HepG2 (cell line): ENCODE measurements around the gene UVSSA. TPM values are rescaled to one million over a fixed set of nuclear protein-coding genes. Genes with fewer than 3 reads are reported as not detected.
A peak's percentile ranks its signal among the peaks of the same experiment; 100 is the strongest.

Experiments
- ELF3 ChIP-seq: IDR thresholded peaks from 2 replicates; pipeline ENCODE4 v1.6.1; 2016; ENCODE audit warnings: missing genetic modification reagents, missing compliant biosample characterization
- GABPB1 ChIP-seq: IDR thresholded peaks from 2 replicates; pipeline ENCODE4 v1.6.1; 2016; ENCODE audit warnings: mild to moderate bottlenecking, missing genetic modification reagents, moderate library complexity, missing compliant biosample characterization
- GATAD2A ChIP-seq: IDR thresholded peaks from 2 replicates; pipeline ENCODE4 v1.6.1; 2016
- LCORL ChIP-seq, 2 experiments: fragments of 450-650 bp in 1 of 2; sonication (generic) in 1 of 2; formaldehyde crosslinking in 1 of 2; IDR thresholded peaks; 2 replicates each; pipeline versions ENCODE4 v1.5.0 to v1.6.1; 2017 to 2020; ENCODE audit warnings: antibody characterized with exemption in 1 of 2, missing genetic modification reagents in 1 of 2
- NR2F6 ChIP-seq, 2 experiments: IDR thresholded peaks; 2 replicates each; pipeline ENCODE4 v1.6.1; 2016; ENCODE audit warnings: antibody characterized with exemption in 1 of 2, mild to moderate bottlenecking in 1 of 2
- SOX6 ChIP-seq, 2 experiments: fragments of 450-650 bp in 1 of 2; sonication (generic) in 1 of 2; formaldehyde crosslinking in 1 of 2; IDR thresholded peaks; 2 replicates each; pipeline versions ENCODE4 v1.4.0 to v1.6.1; 2017 to 2020; ENCODE audit warnings: antibody characterized with exemption in 1 of 2, mild to moderate bottlenecking in 1 of 2, missing genetic modification reagents in 1 of 2
- STAG1 ChIP-seq: sonication (generic); formaldehyde crosslinking; IDR thresholded peaks from 2 replicates; pipeline ENCODE4 v1.4.0; 2020; ENCODE audit warnings: missing genetic modification reagents
- THAP11 ChIP-seq: IDR thresholded peaks from 2 replicates; pipeline ENCODE4 v1.6.1; 2016; ENCODE audit warnings: missing biosample characterization, missing genetic modification reagents
- ZFP36L1 ChIP-seq: sonication (generic); formaldehyde crosslinking; IDR thresholded peaks from 2 replicates; pipeline ENCODE4 v1.8.0; 2022; ENCODE audit warnings: mild to moderate bottlenecking, missing genetic modification reagents, moderate library complexity
- polyA plus RNA-seq, 8 experiments: library from polyadenylated mRNA; depleted of rRNA in 3 of 8; stranded (reverse) in 7 of 8; unstranded in 1 of 8; fragments of >200 nt; fragmentation: Illumina TruSeq in 4 of 8; extraction: Trizol in 4 of 8; gene quantifications; 2 replicates each; pipeline versions ENCODE4 v1.2.1 to v1.2.3, GENCODE V29; 2011 to 2016; ENCODE audit warnings: low read depth in 4 of 8, missing spikeins in 1 of 8, mixed read lengths in 1 of 8; ENCODE audit not compliant: insufficient read depth in 1 of 8
- total RNA-seq, 5 experiments: library from RNA; depleted of rRNA; stranded (reverse); fragments of >200 nt; fragmentation: Illumina TruSeq; extraction: Trizol; gene quantifications; 2 replicates each; pipeline ENCODE4 v1.2.3, GENCODE V29; 2016; ENCODE audit warnings: low read depth in 1 of 5
- TF ChIP-seq, protein P1 (sequence below): sonication (generic); formaldehyde crosslinking; IDR thresholded peaks from 2 replicates; pipeline ENCODE4 v1.4.0; 2020; ENCODE audit warnings: missing genetic modification reagents
- TF ChIP-seq, protein P2 (sequence below): sonication (generic); formaldehyde crosslinking; IDR thresholded peaks from 2 replicates; pipeline ENCODE4 v1.4.0; 2020; ENCODE audit warnings: missing genetic modification reagents, borderline replicate concordance
- TF ChIP-seq, protein P3 (sequence below): sonication (generic); formaldehyde crosslinking; IDR thresholded peaks from 2 replicates; pipeline ENCODE4 v1.4.0; 2020; ENCODE audit warnings: missing genetic modification reagents, borderline replicate concordance
- TF ChIP-seq, protein P4 (sequence below): sonication (generic); formaldehyde crosslinking; IDR thresholded peaks from 2 replicates; pipeline ENCODE4 v1.8.0; 2022; ENCODE audit warnings: missing genetic modification reagents, mild to moderate bottlenecking, inconsistent platforms, borderline replicate concordance
- TF ChIP-seq, protein P5 (sequence below): sonication (generic); formaldehyde crosslinking; IDR thresholded peaks from 2 replicates; pipeline ENCODE4 v1.9.0; 2022; ENCODE audit warnings: missing genetic modification reagents, mild to moderate bottlenecking, borderline replicate concordance
- TF ChIP-seq, protein P6 (sequence below): sonication (generic); formaldehyde crosslinking; IDR thresholded peaks from 2 replicates; pipeline ENCODE4 v1.4.0; 2020; ENCODE audit warnings: mild to moderate bottlenecking, low read depth, missing genetic modification reagents

The UVSSA gene
- total and polyA plus RNA-seq, 2 of the 13 experiments (the other 11 are each of a cell fraction or from before 2014, with no cell fraction given), result 4.6 to 8.4 TPM

DNA sequence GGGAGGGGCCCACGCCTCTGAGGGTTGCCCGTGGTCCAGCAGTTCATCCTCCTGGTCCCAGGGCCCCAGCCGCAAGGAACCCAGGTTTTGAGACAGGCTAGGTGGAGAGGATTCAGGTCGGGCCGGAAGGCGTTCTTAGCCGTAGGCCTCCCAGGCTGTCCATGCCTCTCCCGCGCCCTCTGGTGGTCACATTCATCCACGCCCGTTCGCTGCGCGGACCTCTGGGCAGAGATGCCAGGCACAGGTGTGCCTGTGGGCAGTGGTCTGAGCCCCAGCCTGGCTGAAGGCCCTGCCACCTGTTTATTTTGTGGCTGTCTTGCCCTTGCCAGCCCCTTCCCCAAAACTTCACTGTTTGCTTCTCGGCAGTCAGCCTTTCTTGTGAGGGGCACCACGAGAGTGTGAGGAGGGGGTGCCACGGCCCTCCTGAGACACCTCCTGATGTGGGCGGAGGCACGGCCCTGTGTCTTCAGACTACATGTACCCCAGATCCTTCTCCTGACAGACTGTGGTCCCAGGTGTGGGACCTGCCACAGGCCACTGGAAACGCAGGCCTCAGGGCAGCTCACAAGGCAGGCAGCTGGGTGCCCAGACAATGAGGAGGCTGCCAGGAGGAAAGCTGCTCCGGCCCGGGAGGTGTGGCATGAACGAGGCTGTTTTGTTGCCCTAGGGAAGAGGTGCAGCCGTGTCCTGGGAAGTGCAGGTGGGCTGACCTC is 5.0 kb downstream of the UVSSA start (continued):
- TF ChIP-seq, protein P1, sequence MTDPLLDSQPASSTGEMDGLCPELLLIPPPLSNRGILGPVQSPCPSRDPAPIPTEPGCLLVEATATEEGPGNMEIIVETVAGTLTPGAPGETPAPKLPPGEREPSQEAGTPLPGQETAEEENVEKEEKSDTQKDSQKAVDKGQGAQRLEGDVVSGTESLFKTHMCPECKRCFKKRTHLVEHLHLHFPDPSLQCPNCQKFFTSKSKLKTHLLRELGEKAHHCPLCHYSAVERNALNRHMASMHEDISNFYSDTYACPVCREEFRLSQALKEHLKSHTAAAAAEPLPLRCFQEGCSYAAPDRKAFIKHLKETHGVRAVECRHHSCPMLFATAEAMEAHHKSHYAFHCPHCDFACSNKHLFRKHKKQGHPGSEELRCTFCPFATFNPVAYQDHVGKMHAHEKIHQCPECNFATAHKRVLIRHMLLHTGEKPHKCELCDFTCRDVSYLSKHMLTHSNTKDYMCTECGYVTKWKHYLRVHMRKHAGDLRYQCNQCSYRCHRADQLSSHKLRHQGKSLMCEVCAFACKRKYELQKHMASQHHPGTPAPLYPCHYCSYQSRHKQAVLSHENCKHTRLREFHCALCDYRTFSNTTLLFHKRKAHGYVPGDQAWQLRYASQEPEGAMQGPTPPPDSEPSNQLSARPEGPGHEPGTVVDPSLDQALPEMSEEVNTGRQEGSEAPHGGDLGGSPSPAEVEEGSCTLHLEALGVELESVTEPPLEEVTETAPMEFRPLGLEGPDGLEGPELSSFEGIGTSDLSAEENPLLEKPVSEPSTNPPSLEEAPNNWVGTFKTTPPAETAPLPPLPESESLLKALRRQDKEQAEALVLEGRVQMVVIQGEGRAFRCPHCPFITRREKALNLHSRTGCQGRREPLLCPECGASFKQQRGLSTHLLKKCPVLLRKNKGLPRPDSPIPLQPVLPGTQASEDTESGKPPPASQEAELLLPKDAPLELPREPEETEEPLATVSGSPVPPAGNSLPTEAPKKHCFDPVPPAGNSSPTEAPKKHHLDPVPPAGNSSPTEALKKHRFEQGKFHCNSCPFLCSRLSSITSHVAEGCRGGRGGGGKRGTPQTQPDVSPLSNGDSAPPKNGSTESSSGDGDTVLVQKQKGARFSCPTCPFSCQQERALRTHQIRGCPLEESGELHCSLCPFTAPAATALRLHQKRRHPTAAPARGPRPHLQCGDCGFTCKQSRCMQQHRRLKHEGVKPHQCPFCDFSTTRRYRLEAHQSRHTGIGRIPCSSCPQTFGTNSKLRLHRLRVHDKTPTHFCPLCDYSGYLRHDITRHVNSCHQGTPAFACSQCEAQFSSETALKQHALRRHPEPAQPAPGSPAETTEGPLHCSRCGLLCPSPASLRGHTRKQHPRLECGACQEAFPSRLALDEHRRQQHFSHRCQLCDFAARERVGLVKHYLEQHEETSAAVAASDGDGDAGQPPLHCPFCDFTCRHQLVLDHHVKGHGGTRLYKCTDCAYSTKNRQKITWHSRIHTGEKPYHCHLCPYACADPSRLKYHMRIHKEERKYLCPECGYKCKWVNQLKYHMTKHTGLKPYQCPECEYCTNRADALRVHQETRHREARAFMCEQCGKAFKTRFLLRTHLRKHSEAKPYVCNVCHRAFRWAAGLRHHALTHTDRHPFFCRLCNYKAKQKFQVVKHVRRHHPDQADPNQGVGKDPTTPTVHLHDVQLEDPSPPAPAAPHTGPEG (CRISPR knock-in tag), result peak; percentile 44; the same call in 1 of the 2 replicates
- peak; percentile 89 for TF ChIP-seq STAG1 (CRISPR knock-in tag)
- TF ChIP-seq, protein P2, sequence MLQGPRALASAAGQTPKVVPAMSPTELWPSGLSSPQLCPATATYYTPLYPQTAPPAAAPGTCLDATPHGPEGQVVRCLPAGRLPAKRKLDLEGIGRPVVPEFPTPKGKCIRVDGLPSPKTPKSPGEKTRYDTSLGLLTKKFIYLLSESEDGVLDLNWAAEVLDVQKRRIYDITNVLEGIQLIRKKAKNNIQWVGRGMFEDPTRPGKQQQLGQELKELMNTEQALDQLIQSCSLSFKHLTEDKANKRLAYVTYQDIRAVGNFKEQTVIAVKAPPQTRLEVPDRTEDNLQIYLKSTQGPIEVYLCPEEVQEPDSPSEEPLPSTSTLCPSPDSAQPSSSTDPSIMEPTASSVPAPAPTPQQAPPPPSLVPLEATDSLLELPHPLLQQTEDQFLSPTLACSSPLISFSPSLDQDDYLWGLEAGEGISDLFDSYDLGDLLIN (CRISPR knock-in tag), result 0 out of 2 replicates have a peak, but pooled peaks have one; percentile 19
- TF ChIP-seq, protein P3, sequence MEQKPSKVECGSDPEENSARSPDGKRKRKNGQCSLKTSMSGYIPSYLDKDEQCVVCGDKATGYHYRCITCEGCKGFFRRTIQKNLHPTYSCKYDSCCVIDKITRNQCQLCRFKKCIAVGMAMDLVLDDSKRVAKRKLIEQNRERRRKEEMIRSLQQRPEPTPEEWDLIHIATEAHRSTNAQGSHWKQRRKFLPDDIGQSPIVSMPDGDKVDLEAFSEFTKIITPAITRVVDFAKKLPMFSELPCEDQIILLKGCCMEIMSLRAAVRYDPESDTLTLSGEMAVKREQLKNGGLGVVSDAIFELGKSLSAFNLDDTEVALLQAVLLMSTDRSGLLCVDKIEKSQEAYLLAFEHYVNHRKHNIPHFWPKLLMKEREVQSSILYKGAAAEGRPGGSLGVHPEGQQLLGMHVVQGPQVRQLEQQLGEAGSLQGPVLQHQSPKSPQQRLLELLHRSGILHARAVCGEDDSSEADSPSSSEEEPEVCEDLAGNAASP, result 0 out of 2 replicates have a peak, but pooled peaks have one; percentile 24
- TF ChIP-seq, protein P4, sequence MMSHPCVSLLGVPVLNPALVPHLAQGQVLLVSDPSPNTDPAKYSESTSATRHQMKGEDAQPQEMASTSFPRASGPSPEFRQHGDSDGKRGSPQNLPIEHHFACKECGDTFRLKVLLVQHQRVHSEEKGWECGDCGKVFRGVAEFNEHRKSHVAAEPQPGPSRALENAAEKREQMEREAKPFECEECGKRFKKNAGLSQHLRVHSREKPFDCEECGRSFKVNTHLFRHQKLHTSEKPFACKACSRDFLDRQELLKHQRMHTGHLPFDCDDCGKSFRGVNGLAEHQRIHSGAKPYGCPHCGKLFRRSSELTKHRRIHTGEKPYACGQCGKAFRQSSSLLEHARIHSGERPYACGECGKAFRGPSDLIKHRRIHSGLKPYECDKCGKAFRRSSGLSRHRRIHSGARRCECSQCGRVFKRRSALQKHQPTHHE (CRISPR knock-in tag), result no peak
- 0 out of 2 replicates have a peak, but pooled peaks have one; percentile 33 for TF ChIP-seq THAP11 (CRISPR knock-in tag)
- TF ChIP-seq, protein P5, sequence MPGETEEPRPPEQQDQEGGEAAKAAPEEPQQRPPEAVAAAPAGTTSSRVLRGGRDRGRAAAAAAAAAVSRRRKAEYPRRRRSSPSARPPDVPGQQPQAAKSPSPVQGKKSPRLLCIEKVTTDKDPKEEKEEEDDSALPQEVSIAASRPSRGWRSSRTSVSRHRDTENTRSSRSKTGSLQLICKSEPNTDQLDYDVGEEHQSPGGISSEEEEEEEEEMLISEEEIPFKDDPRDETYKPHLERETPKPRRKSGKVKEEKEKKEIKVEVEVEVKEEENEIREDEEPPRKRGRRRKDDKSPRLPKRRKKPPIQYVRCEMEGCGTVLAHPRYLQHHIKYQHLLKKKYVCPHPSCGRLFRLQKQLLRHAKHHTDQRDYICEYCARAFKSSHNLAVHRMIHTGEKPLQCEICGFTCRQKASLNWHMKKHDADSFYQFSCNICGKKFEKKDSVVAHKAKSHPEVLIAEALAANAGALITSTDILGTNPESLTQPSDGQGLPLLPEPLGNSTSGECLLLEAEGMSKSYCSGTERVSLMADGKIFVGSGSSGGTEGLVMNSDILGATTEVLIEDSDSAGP (CRISPR knock-in tag), result peak; percentile 51; the same call in 1 of the 2 replicates
- TF ChIP-seq SOX6 (IDR thresholded peaks at IDR 0.05), result no peak
- peak; percentile 16; the same call in 1 of the 2 replicates for TF ChIP-seq SOX6 (CRISPR knock-in tag; IDR thresholded peaks at IDR 0.05)
- TF ChIP-seq ELF3 (CRISPR knock-in tag), result 0 out of 2 replicates have a peak, but pooled peaks have one; percentile 13
- no peak for TF ChIP-seq ZFP36L1
- TF ChIP-seq GATAD2A, result peak; percentile 35; the same call in 1 of the 2 replicates
- TF ChIP-seq, protein P6, sequence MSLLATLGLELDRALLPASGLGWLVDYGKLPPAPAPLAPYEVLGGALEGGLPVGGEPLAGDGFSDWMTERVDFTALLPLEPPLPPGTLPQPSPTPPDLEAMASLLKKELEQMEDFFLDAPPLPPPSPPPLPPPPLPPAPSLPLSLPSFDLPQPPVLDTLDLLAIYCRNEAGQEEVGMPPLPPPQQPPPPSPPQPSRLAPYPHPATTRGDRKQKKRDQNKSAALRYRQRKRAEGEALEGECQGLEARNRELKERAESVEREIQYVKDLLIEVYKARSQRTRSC, result no peak
- TF ChIP-seq GABPB1 (CRISPR knock-in tag), result peak; percentile 67
- TF ChIP-seq NR2F6 (IDR thresholded peaks at IDR 0.05), result no peak
- peak; percentile 26; the same call in 1 of the 2 replicates for TF ChIP-seq NR2F6 (CRISPR knock-in tag; IDR thresholded peaks at IDR 0.05)
- TF ChIP-seq LCORL (IDR thresholded peaks at IDR 0.05), result no peak
- TF ChIP-seq LCORL (CRISPR knock-in tag; IDR thresholded peaks at IDR 0.05), result 0 out of 2 replicates have a peak, but pooled peaks have one; percentile 28
